CD4-positive, alpha-beta memory T cell (primary cell): ENCODE data around the gene TBC1D16. TPM values are rescaled to one million over a fixed set of nuclear protein-coding genes. Genes with fewer than 3 reads are reported as not detected.
A peak's percentile ranks its signal among the peaks of the same experiment; 100 is the strongest.
"Not testable (repeated sequence)": the region's sequence is repeated elsewhere in the genome, so short reads cannot be mapped to it uniquely, and the experiment has no call there.

Experiments
- CTCF ChIA-PET: fragments of 350-600 bp; sonication (Branson Sonifier 250); formaldehyde crosslinking; loops from one replicate; lab custom pipeline; 2021; ENCODE audit warnings: inconsistent platforms; ENCODE audit not compliant: partially characterized antibody; lab: Charles Lee
- POLR2A ChIA-PET: fragments of 350-600 bp; sonication (Branson Sonifier 250); formaldehyde crosslinking; loops from one replicate; lab custom pipeline; 2021; ENCODE audit not compliant: partially characterized antibody; lab: Charles Lee
- DNase-seq, 5 donors: peaks; one replicate each; pipeline versions ENCODE4 v3.0.0 to v3.0.0-alpha.2; 2020 to 2022; ENCODE audit warnings: mixed read lengths in 1 of 5
- H3K27ac ChIP-seq: one replicate; pipeline ENCODE4 v1.7.0; 2013; ENCODE audit warnings: low read depth, low read length
- H3K27me3 ChIP-seq: 2 replicates; pipeline ENCODE4 v1.7.0; 2013; ENCODE audit warnings: mild to moderate bottlenecking, low read length, moderate library complexity; ENCODE audit not compliant: insufficient read depth
- H3K36me3 ChIP-seq: 2 replicates; pipeline ENCODE4 v1.7.0; 2013; ENCODE audit warnings: mild to moderate bottlenecking, low read length, moderate library complexity; ENCODE audit not compliant: insufficient read depth
- H3K4me1 ChIP-seq: 2 replicates; pipeline ENCODE4 v1.7.0; 2013; ENCODE audit warnings: mild to moderate bottlenecking, low read length, moderate library complexity; ENCODE audit not compliant: insufficient read depth
- H3K4me3 ChIP-seq, 2 donors: one replicate each; pipeline ENCODE4 v1.7.0; 2013; ENCODE audit warnings: low read length in 2 of 2, mild to moderate bottlenecking in 1 of 2
- H3K9me3 ChIP-seq, 2 donors: one replicate each; pipeline ENCODE4 v1.7.0; 2013; ENCODE audit warnings: low read length in 2 of 2, control low read depth in 1 of 2; ENCODE audit not compliant: control insufficient read depth in 1 of 2
- H3K27ac Mint-ChIP-seq, 7 donors: one replicate each; pipeline ENCODE4 v1.8.0; 2020 to 2021; ENCODE audit warnings: mixed read lengths in 7 of 7, mild to moderate bottlenecking in 6 of 7, inconsistent platforms in 3 of 7, moderate library complexity in 3 of 7
- H3K27me3 Mint-ChIP-seq, 2 donors: one replicate each; pipeline ENCODE4 v1.8.0; 2020 to 2021; ENCODE audit warnings: mixed read lengths in 2 of 2
- H3K36me3 Mint-ChIP-seq, 2 donors: one replicate each; pipeline ENCODE4 v1.8.0; 2020 to 2021; ENCODE audit warnings: mixed read lengths in 2 of 2, inconsistent platforms in 1 of 2, mild to moderate bottlenecking in 1 of 2
- H3K4me1 Mint-ChIP-seq, 4 donors: one replicate each; pipeline ENCODE4 v1.8.0; 2020 to 2021; ENCODE audit warnings: mixed read lengths in 4 of 4, mild to moderate bottlenecking in 1 of 4
- H3K4me3 Mint-ChIP-seq, 8 donors: one replicate each; pipeline ENCODE4 v1.8.0; 2020 to 2021; ENCODE audit warnings: mixed read lengths in 8 of 8, mild to moderate bottlenecking in 7 of 8, moderate library complexity in 6 of 8, inconsistent platforms in 3 of 8
- H3K9me3 Mint-ChIP-seq, 8 donors: one replicate each; pipeline ENCODE4 v1.8.0; 2020 to 2021; ENCODE audit warnings: mixed read lengths in 8 of 8, mild to moderate bottlenecking in 5 of 8, inconsistent platforms in 3 of 8, moderate library complexity in 1 of 8
- intact Hi-C: fragments of 100-400 bp; cut with micrococcal nuclease; formaldehyde crosslinking; loops from one replicate; pipeline ENCODE4 v1.15.1; 2023
- polyA plus RNA-seq, 2 donors: library from polyadenylated mRNA; unstranded; fragments of 300-500 nt; fragmentation: Illumina TruSeq; gene quantifications; one replicate each; pipeline ENCODE4 v1.2.3, GENCODE V29; 2021
- total RNA-seq, 2 experiments: library from RNA; stranded (reverse); gene quantifications; one replicate each; pipeline ENCODE4 v1.2.3, GENCODE V29; 2021

TBC1D16 gene
- total and polyA plus RNA-seq, 4 experiments from 2014 or later: 1.2 to 1.8 (median 1.3) TPM; not detected in 1

GRCh38 chr17:79995696-79996095 is 40.0 kb downstream of the TBC1D16 start:
- no peaks in the 10 kb centered on the region for H3K36me3 ChIP-seq
- no peak for DNase-seq
- no peaks in the 10 kb centered on the region for H3K9me3 ChIP-seq
- peak overlapping the region in 1 of 8 donors; percentile 13 for H3K4me3 Mint-ChIP-seq
- H3K27ac ChIP-seq: no peak overlapping the region
- H3K4me1 Mint-ChIP-seq: peaks cover 32 to 60% (median 46%) of the 10 kb centered on the region in 4 donors
- H3K9me3 Mint-ChIP-seq: no peaks in the 10 kb centered on the region
- ChIA-PET CTCF (interaction anchor here (3.0 to 4.5 kb wide), 3 partner anchors 10 to 250 kb away, joined by 13 to 30 read pairs (median 24); no protein-coding TSS in a partner anchor), POLR2A (interaction anchor here (0.6 kb wide), 1 partner anchor 194 kb away, joined by 3 read pairs; no protein-coding TSS in a partner anchor)
- H3K27me3 Mint-ChIP-seq: no peaks in the 10 kb centered on the region
- intact Hi-C loops: loop anchor here (2.0 kb wide), 2 partner anchors 157 to 199 kb away; partner anchors contain the start of genes CBX4 and CBX8
- H3K4me1 ChIP-seq: peaks cover 60% of the 10 kb centered on the region
- no peaks in the 10 kb centered on the region for H3K36me3 Mint-ChIP-seq
- H3K4me3 ChIP-seq: no peak overlapping the region
- peak overlapping the region; percentile 10 to 97 (median 91) for H3K27ac Mint-ChIP-seq
- H3K27me3 ChIP-seq: no peaks in the 10 kb centered on the region

GRCh38 chr17:79994602-79995001 is 41.1 kb downstream of the TBC1D16 start:
- Histone ChIP-seq H3K4me3 (no peak overlapping the region), H3K36me3 (no peaks in the 10 kb centered on the region), H3K9me3 (no peaks in the 10 kb centered on the region), H3K27me3 (no peaks in the 10 kb centered on the region), H3K27ac (no peak overlapping the region), H3K4me1 (peaks cover 60% of the 10 kb centered on the region)
- Mint-ChIP-seq H3K27me3 (no peaks in the 10 kb centered on the region), H3K9me3 (no peaks in the 10 kb centered on the region), H3K36me3 (no peaks in the 10 kb centered on the region), H3K4me1 (peaks cover 32 to 64% (median 46%) of the 10 kb centered on the region in 4 donors), H3K27ac (peak overlapping the region in 2 of 7 donors; percentile 15 to 48), H3K4me3 (no peak overlapping the region)
- intact Hi-C loops: loop anchor here (5.0 kb wide), 1 partner anchor 182 kb away; no protein-coding TSS in a partner anchor
- CTCF ChIA-PET: interaction anchor here (1.3 to 4.5 kb wide), 6 partner anchors 11 to 249 kb away, joined by 4 to 30 read pairs (median 10); no protein-coding TSS in a partner anchor
- POLR2A ChIA-PET: interaction anchor here (0.6 kb wide), 1 partner anchor 81 kb away, joined by 3 read pairs; no protein-coding TSS in a partner anchor
- no peak for DNase-seq

GRCh38 chr17:79994228-79994569 is 41.5 kb downstream of the TBC1D16 start:
- H3K27me3 Mint-ChIP-seq, H3K27ac Mint-ChIP-seq, H3K4me3 Mint-ChIP-seq, H3K27me3 ChIP-seq, H3K9me3 ChIP-seq, H3K27ac ChIP-seq, DNase-seq, H3K36me3 Mint-ChIP-seq, H3K36me3 ChIP-seq, H3K9me3 Mint-ChIP-seq, H3K4me3 ChIP-seq: not testable (repeated sequence)
- ChIA-PET CTCF (interaction anchor here (1.0 to 4.5 kb wide), 9 partner anchors 12 to 253 kb away, joined by 3 to 30 read pairs (median 5); no protein-coding TSS in a partner anchor), POLR2A (interaction anchor here (0.8 kb wide), 1 partner anchor 10 kb away, joined by 3 read pairs; no protein-coding TSS in a partner anchor)
- peaks cover 31 to 64% (median 46%) of the 10 kb centered on the region in 4 donors for H3K4me1 Mint-ChIP-seq
- H3K4me1 ChIP-seq: peaks cover 60% of the 10 kb centered on the region
- intact Hi-C loops: loop anchor here (5.0 kb wide), 1 partner anchor 182 kb away; no protein-coding TSS in a partner anchor

- peaks cover 30 to 61% (median 45%) of the 10 kb centered on the region in 4 donors for H3K4me1 Mint-ChIP-seq
- no peak overlapping the region for H3K4me3 ChIP-seq
- POLR2A ChIA-PET: interaction anchor here (0.8 to 1.1 kb wide), 3 partner anchors 11 to 155 kb away, joined by 3 to 4 read pairs (median 4); partner anchors contain the start of gene CBX4
Measured at GRCh38 chr17:79993390-79994227, 42.1 kb downstream of the TBC1D16 start.

GRCh38 chr17:79992649-79993389 is 42.9 kb downstream of the TBC1D16 start:
- H3K9me3 Mint-ChIP-seq: no peaks in the 10 kb centered on the region
- Histone ChIP-seq H3K9me3 (no peaks in the 10 kb centered on the region), H3K36me3 (no peaks in the 10 kb centered on the region), H3K27ac (no peak overlapping the region), H3K4me1 (peaks cover 48% of the 10 kb centered on the region), H3K4me3 (peak overlapping the region in 1 of 2 donors; percentile 62), H3K27me3 (no peaks in the 10 kb centered on the region)
- no peaks in the 10 kb centered on the region for H3K27me3 Mint-ChIP-seq
- peak in 1 of 5 donors; percentile 16 for DNase-seq
- peak overlapping the region; percentile 74 to 88 (median 84) for H3K4me3 Mint-ChIP-seq
- peak overlapping the region in 5 of 7 donors; percentile 46 to 91 (median 80) for H3K27ac Mint-ChIP-seq
- intact Hi-C loops: loop anchor here (5.0 kb wide), 1 partner anchor 181 kb away; no protein-coding TSS in a partner anchor
- CTCF ChIA-PET: interaction anchor here (0.9 to 4.5 kb wide), 14 partner anchors 12 to 251 kb away, joined by 3 to 30 read pairs (median 5); no protein-coding TSS in a partner anchor
- no peaks in the 10 kb centered on the region for H3K36me3 Mint-ChIP-seq
- POLR2A ChIA-PET: interaction anchor here (0.9 to 2.5 kb wide), 4 partner anchors 15 to 196 kb away, joined by 3 to 8 read pairs (median 4); partner anchors contain the start of genes CBX4 and CBX8
- peaks cover 28 to 59% (median 44%) of the 10 kb centered on the region in 4 donors for H3K4me1 Mint-ChIP-seq

More at GRCh38 chr17:79993390-79994227, 42.1 kb downstream of the TBC1D16 start:
- H3K27me3 Mint-ChIP-seq: no peaks in the 10 kb centered on the region
- peak overlapping the region in 3 of 7 donors; percentile 4 to 64 (median 10) for H3K27ac Mint-ChIP-seq
- peak overlapping the region in 6 of 8 donors; percentile 17 to 86 (median 46) for H3K4me3 Mint-ChIP-seq
- Histone ChIP-seq H3K4me1 (peaks cover 54% of the 10 kb centered on the region), H3K9me3 (no peaks in the 10 kb centered on the region), H3K36me3 (no peaks in the 10 kb centered on the region), H3K27me3 (no peaks in the 10 kb centered on the region), H3K27ac (no peak overlapping the region)
- intact Hi-C loops: loop anchor here (5.0 kb wide), 1 partner anchor 181 kb away; no protein-coding TSS in a partner anchor
- H3K36me3 Mint-ChIP-seq: no peaks in the 10 kb centered on the region
- H3K9me3 Mint-ChIP-seq: no peaks in the 10 kb centered on the region
- CTCF ChIA-PET: interaction anchor here (0.9 to 4.5 kb wide), 11 partner anchors 12 to 252 kb away, joined by 3 to 30 read pairs (median 5); no protein-coding TSS in a partner anchor
- DNase-seq: no peak

GRCh38 chr17:79991924-79992648 is 43.6 kb downstream of the TBC1D16 start:
- intact Hi-C loops: loop anchor here (1.0 to 5.0 kb wide), 4 partner anchors 180 to 250 kb away; no protein-coding TSS in a partner anchor
- Mint-ChIP-seq H3K27me3 (no peaks in the 10 kb centered on the region), H3K27ac (peak overlapping the region in 5 of 7 donors; percentile 51 to 91 (median 80)), H3K9me3 (no peaks in the 10 kb centered on the region), H3K36me3 (no peaks in the 10 kb centered on the region), H3K4me1 (peaks cover 21 to 52% (median 39%) of the 10 kb centered on the region in 4 donors), H3K4me3 (peak overlapping the region; percentile 74 to 88 (median 84))
- ChIA-PET POLR2A (interaction anchor here (1.0 to 2.5 kb wide), 3 partner anchors 13 to 195 kb away, joined by 3 to 8 read pairs (median 3); partner anchors contain the start of gene CBX8), CTCF (interaction anchor here (0.8 to 4.5 kb wide), 7 partner anchors 11 to 246 kb away, joined by 3 to 30 read pairs (median 4); no protein-coding TSS in a partner anchor)
- Histone ChIP-seq H3K4me1 (peaks cover 41% of the 10 kb centered on the region), H3K36me3 (no peaks in the 10 kb centered on the region), H3K27me3 (no peaks in the 10 kb centered on the region), H3K9me3 (no peaks in the 10 kb centered on the region), H3K27ac (no peak overlapping the region), H3K4me3 (peak overlapping the region; percentile 52 to 62)
- DNase-seq: peak in 1 of 5 donors; percentile 37
